Prostate gland (tissue), 2 donors: Measurements from ENCODE around the gene TCF4. TPM values are rescaled to one million over a fixed set of nuclear protein-coding genes. Genes with fewer than 3 reads are reported as not detected.

ENCODE experiments used
- DNase-seq: peaks from one replicate; pipeline ENCODE4 v3.0.0-alpha.2; 2019; ENCODE audit warnings: low spot score
- H3K27ac ChIP-seq, 2 donors: fragments of 200-600 bp; sonication (generic); 2 replicates each; pipeline ENCODE4 v1.5.1; 2017 to 2019
- H3K27me3 ChIP-seq: fragments of 200-600 bp; sonication (generic); replicated peaks from 2 replicates; pipeline ENCODE4 v1.5.1; 2019; ENCODE audit not compliant: insufficient read depth
- H3K36me3 ChIP-seq, 2 donors: fragments of 200-600 bp; sonication (generic); 1 replicate in 1 of 2; 2 replicates in 1 of 2; pipeline versions ENCODE4 v1.5.1 to v1.8.1; 2017 to 2019
- H3K4me1 ChIP-seq: fragments of 200-600 bp; sonication (generic); replicated peaks from 2 replicates; pipeline ENCODE4 v1.5.1; 2019
- H3K4me3 ChIP-seq, 2 donors: fragments of 200-600 bp; sonication (generic); 2 replicates each; pipeline ENCODE4 v1.5.1; 2017 to 2019
- H3K9me3 ChIP-seq: fragments of 200-600 bp; sonication (generic); 2 replicates; pipeline ENCODE4 v1.5.1; 2017
- POLR2A ChIP-seq: fragments of 450-650 bp; IDR thresholded peaks from one replicate; pipeline ENCODE4 v1.6.1; 2016; ENCODE audit warnings: antibody characterized with exemption, mild to moderate bottlenecking
- POLR2AphosphoS5 ChIP-seq: sonication (generic); formaldehyde crosslinking; IDR thresholded peaks from one replicate; pipeline ENCODE4 v1.6.1; 2017; ENCODE audit warnings: antibody characterized with exemption
- WGBS: methylation state at CpG from one replicate; pipeline ENCODE4 v1.1.5; 2018; 5-methylcytosine and 5-hydroxymethylcytosine counted together
- intact Hi-C: fragments of 100-400 bp; cut with DNase I; formaldehyde crosslinking; loops from one replicate; pipeline ENCODE4 v1.14.2; 2022
- total RNA-seq, 2 donors: library from RNA; depleted of rRNA; stranded (reverse); fragments of >200 nt; gene quantifications; one replicate each; pipeline ENCODE4 v1.1.0, GENCODE V29; 2016
- TF ChIP-seq, protein P1 (sequence below), 4 experiments: fragments of 200-600 bp in 2 of 4; fragments of 450-650 bp in 2 of 4; sonication (generic) in 2 of 4; IDR thresholded peaks; 1 replicate in 3 of 4; 2 replicates in 1 of 4; pipeline ENCODE4 v1.5.1; 2016 to 2019; ENCODE audit warnings: antibody characterized with exemption in 4 of 4, mild to moderate bottlenecking in 2 of 4, moderate library complexity in 2 of 4

TCF4 gene
- total RNA-seq: 10 to 100 TPM; 29.8 to 87.2 TPM

DNA sequence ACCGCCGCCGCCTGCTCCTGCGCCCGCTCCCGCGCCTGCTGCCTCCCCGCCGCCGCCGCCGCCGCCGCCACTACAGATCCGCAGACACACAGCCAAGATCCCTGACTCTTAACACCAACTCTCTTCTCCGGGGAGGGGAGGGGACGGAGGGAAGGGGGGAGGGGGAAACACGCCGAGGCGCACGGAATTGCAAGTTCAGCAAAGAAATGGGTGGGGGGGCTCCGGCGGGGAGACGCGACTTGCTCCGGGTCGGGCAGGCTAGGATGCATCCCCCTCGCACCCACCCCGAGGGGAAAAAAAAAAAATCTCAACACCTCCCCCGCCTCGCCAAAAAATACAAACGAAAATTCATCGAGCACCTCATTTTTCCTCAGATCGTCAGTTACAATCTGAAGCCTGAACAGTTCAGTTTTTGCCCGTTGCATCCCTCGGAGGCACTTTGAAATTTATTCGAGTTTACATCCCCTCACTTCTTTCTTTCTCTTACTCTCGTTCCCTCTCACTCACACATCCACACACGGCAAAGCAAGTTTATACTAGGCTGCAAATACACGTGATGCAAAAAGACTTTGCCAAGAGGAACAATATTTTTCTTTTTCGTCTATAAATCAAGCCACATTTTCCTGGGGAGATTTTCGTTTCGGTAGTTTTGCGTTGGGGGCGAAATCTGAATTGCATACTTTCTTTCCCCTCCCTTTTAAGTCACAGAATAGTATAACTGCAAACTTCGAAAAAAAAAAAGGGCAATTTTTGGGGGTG lies at the start of gene TCF4:
Gene TCF4, minus strand, starts transcription at position 82 of the 759 bp plus-strand sequence. CDS start 1,076 bp downstream, outside the sequence.
- Histone ChIP-seq H3K36me3 (no peaks in the 10 kb centered on the region), H3K4me1 (no peaks in the 10 kb centered on the region), H3K4me3 (peak within 1 kb of the TSS; percentile 61 to 64), H3K27me3 (no peaks in the 10 kb centered on the region), H3K9me3 (no peaks in the 10 kb centered on the region), H3K27ac (peak within 1 kb of the TSS; percentile 83 to 85)
- TF ChIP-seq, protein P1, sequence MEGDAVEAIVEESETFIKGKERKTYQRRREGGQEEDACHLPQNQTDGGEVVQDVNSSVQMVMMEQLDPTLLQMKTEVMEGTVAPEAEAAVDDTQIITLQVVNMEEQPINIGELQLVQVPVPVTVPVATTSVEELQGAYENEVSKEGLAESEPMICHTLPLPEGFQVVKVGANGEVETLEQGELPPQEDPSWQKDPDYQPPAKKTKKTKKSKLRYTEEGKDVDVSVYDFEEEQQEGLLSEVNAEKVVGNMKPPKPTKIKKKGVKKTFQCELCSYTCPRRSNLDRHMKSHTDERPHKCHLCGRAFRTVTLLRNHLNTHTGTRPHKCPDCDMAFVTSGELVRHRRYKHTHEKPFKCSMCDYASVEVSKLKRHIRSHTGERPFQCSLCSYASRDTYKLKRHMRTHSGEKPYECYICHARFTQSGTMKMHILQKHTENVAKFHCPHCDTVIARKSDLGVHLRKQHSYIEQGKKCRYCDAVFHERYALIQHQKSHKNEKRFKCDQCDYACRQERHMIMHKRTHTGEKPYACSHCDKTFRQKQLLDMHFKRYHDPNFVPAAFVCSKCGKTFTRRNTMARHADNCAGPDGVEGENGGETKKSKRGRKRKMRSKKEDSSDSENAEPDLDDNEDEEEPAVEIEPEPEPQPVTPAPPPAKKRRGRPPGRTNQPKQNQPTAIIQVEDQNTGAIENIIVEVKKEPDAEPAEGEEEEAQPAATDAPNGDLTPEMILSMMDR (IDR thresholded peaks at IDR 0.05): no peak
- TF ChIP-seq POLR2A: no peak
- no peak for TF ChIP-seq POLR2AphosphoS5
- WGBS: under 1% methylated on average over 42 of the region's 46 CpGs
- peak; percentile 27 for DNase-seq
- intact Hi-C loops: loop anchor here (5.0 to 10.0 kb wide), 3 partner anchors 186 to 353 kb away; no protein-coding TSS in a partner anchor

DNA sequence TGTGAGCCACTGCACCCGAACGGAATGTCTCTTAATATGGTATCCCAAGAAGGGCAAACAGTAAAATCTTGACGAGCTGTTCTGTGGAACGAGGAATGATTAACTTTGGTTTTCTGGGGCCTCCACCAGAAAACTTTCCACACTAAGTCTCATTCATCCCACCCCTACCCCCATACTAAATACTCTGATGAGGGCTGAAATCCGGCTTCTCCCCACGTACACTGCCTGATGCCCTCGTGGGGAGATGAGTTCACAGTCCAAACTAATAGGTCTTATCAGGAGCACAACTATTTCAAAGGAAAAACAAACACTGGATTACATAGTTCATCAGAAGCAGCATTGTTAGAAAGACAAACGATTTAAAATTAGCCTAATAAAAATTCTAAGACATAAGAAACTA lies 49.2 kb upstream of the TCF4 start:
- 65% methylated on average over 8 of the region's 8 CpGs for WGBS

DNA sequence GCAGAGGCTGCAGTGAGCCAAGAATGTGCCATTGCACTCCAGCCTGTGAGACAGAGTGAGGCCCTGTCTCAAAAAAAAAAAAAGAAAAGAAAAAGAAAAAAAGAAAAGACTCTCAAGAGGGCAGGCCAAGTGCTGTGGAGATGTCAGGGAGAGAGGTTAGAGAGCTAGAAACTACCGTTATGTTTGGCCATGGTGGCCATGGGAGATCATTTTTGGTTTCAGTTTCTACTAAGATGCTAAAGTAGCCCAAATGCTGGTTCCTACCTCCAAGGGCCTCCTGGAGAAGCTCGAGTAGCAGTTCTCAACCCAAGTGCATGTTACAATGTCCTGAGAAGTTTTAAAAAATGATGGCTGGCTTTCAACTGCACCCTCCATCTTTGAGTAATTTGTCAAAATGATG lies 47.4 kb upstream of the TCF4 start:
- Histone ChIP-seq H3K9me3 (no peaks in the 10 kb centered on the region), H3K27me3 (no peaks in the 10 kb centered on the region), H3K36me3 (no peaks in the 10 kb centered on the region), H3K4me1 (no peaks in the 10 kb centered on the region), H3K27ac (no peak overlapping the region), H3K4me3 (no peak overlapping the region)
- DNase-seq: no peak
- TF ChIP-seq POLR2AphosphoS5 (no peak), POLR2A (no peak)
- TF ChIP-seq, protein P1 (IDR thresholded peaks at IDR 0.05): no peak
- intact Hi-C loops: no loop called here
- 48% methylated on average over 2 of the region's 2 CpGs for WGBS

More for the DNA sequence above, 49.2 kb upstream of the TCF4 start:
- H3K4me1 ChIP-seq: no peaks in the 10 kb centered on the region
- intact Hi-C loops: no loop called here
- no peak overlapping the region for H3K27ac ChIP-seq
- H3K9me3 ChIP-seq: no peaks in the 10 kb centered on the region
- no peak overlapping the region for H3K4me3 ChIP-seq
- H3K36me3 ChIP-seq: no peaks in the 10 kb centered on the region
- TF ChIP-seq, protein P1 (IDR thresholded peaks at IDR 0.05): no peak
- no peak for TF ChIP-seq POLR2AphosphoS5
- TF ChIP-seq POLR2A: no peak
- no peaks in the 10 kb centered on the region for H3K27me3 ChIP-seq
- no peak for DNase-seq

DNA sequence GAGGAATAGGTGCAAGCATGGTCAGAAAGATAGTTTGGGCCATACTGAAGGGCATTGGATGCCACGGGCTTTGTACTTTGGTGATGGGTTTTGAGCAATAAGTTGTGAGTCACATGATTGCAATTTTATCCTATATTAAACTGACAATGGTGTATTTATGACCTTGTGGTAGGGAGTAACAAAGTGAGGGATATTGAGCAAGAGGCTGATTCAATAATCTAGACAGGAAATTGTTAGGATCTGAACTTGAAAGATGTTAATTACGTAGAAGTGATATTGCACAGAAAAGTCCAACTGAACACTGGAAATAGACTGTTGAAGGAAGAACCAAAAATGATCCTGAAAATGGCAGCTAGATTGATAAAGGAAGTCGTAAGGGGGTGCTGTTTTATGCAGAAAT lies 46.6 kb upstream of the TCF4 start:
- 84% methylated on average over 3 of the region's 3 CpGs for WGBS
- H3K4me1 ChIP-seq: no peaks in the 10 kb centered on the region
- no peak for DNase-seq
- no peak for TF ChIP-seq POLR2AphosphoS5
- TF ChIP-seq POLR2A: no peak
- TF ChIP-seq, protein P1 (IDR thresholded peaks at IDR 0.05): no peak
- H3K9me3 ChIP-seq: no peaks in the 10 kb centered on the region
- no peaks in the 10 kb centered on the region for H3K36me3 ChIP-seq
- H3K27me3 ChIP-seq: no peaks in the 10 kb centered on the region
- intact Hi-C loops: no loop called here
- H3K27ac ChIP-seq: no peak overlapping the region
- H3K4me3 ChIP-seq: no peak overlapping the region

DNA sequence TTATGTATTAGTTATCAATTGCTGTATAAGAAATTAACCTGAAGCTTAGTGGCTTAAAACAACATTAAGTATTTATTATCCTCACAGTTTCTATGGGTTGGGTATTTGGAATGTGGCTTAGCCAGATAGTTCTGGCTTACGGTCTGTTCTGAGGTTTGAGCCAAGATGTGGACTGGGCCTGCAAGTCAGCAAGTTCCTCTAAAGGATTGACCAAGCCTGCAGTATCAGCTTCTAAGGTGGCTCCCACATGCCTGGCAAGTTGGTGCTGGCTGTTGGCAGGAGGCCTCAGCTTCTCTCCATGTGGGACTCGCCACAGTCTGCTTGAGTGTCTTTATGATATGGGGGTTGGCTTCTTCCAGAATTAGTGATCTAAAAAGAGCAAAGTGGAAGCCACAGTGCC lies 45.0 kb upstream of the TCF4 start:
- Histone ChIP-seq H3K9me3 (no peaks in the 10 kb centered on the region), H3K27ac (no peak overlapping the region), H3K4me3 (no peak overlapping the region), H3K36me3 (no peaks in the 10 kb centered on the region), H3K27me3 (no peaks in the 10 kb centered on the region), H3K4me1 (no peaks in the 10 kb centered on the region)
- TF ChIP-seq, protein P1 (IDR thresholded peaks at IDR 0.05): no peak
- peak; percentile 65 for TF ChIP-seq POLR2AphosphoS5
- no peak for TF ChIP-seq POLR2A
- peak; percentile 74 for DNase-seq
- intact Hi-C loops: no loop called here
- WGBS: 34% methylated on average over 2 of the region's 2 CpGs
